Esophagus muscularis mucosa (tissue), 4 donors: ENCODE measurements around the gene DKC1. TPM values are rescaled to one million over a fixed set of nuclear protein-coding genes. Genes with fewer than 3 reads are reported as not detected.

ENCODE experiments used
- DNase-seq: peaks from one replicate; pipeline ENCODE4 v3.0.0-alpha.2; 2017; ENCODE audit errors: extremely low spot score
- H3K27ac ChIP-seq, 4 donors: fragments of 200-600 bp; sonication (generic); replicated peaks in 1 of 4; 1 replicate in 3 of 4; 2 replicates in 1 of 4; pipeline ENCODE4 v1.5.1; 2016 to 2019; ENCODE audit warnings: mild to moderate bottlenecking in 1 of 4
- H3K27me3 ChIP-seq, 4 donors: fragments of 200-600 bp; sonication (generic); one replicate each; pipeline versions ENCODE4 v1.5.1 to v1.6.0; 2016 to 2019
- H3K36me3 ChIP-seq, 4 donors: fragments of 200-600 bp; sonication (generic); one replicate each; pipeline ENCODE4 v1.5.1; 2016 to 2019
- H3K4me1 ChIP-seq, 4 donors: fragments of 200-600 bp; sonication (generic); one replicate each; pipeline ENCODE4 v1.5.1; 2016 to 2019
- H3K4me3 ChIP-seq, 4 donors: fragments of 200-600 bp; sonication (generic); 1 replicate in 2 of 4; 2 replicates in 2 of 4; pipeline ENCODE4 v1.5.1; 2016 to 2019; ENCODE audit warnings: mild to moderate bottlenecking in 4 of 4, moderate library complexity in 1 of 4
- H3K9me3 ChIP-seq, 4 donors: fragments of 200-600 bp; sonication (generic); 1 replicate in 3 of 4; 2 replicates in 1 of 4; pipeline ENCODE4 v1.5.1; 2016 to 2019
- CTCF ChIP-seq, 3 experiments: fragments of 200-600 bp in 2 of 3; fragments of 450-650 bp in 1 of 3; sonication (generic) in 2 of 3; IDR thresholded peaks; one replicate each; pipeline ENCODE4 v1.5.1; 2017 to 2019; ENCODE audit warnings: antibody characterized with exemption in 3 of 3, mild to moderate bottlenecking in 2 of 3, moderate library complexity in 1 of 3
- EP300 ChIP-seq: sonication (generic); formaldehyde crosslinking; IDR thresholded peaks from one replicate; pipeline ENCODE4 v1.6.1; 2017; ENCODE audit warnings: antibody characterized with exemption
- POLR2A ChIP-seq: fragments of 450-650 bp; IDR thresholded peaks from one replicate; pipeline ENCODE4 v1.6.1; 2017; ENCODE audit warnings: antibody characterized with exemption, moderate library complexity, mild to moderate bottlenecking, low read depth
- POLR2AphosphoS5 ChIP-seq, 2 donors: sonication (generic); formaldehyde crosslinking; IDR thresholded peaks; one replicate each; pipeline ENCODE4 v1.6.1; 2017; ENCODE audit warnings: antibody characterized with exemption in 2 of 2
- WGBS: methylation state at CpG from one replicate; pipeline ENCODE4 v1.1.5; 2018; 5-methylcytosine and 5-hydroxymethylcytosine counted together
- intact Hi-C: fragments of 100-400 bp; cut with DNase I; formaldehyde crosslinking; loops from one replicate; pipeline ENCODE4 v1.15.1; 2023
- total RNA-seq, 4 donors: library from RNA; depleted of rRNA; stranded (reverse); fragments of >200 nt; gene quantifications; one replicate each; pipeline versions ENCODE4 v1.1.0 to v1.2.1, GENCODE V29; 2016

Gene DKC1
- total RNA-seq, 4 donors from 2014 or later = 18.3 to 29.9 (median 24.9) TPM

- H3K4me3 ChIP-seq = no peak overlapping the region
- TF ChIP-seq EP300 (no peak), POLR2AphosphoS5 (IDR thresholded peaks at IDR 0.05) (no peak), POLR2A (no peak), CTCF (IDR thresholded peaks at IDR 0.05) (no peak)
- intact Hi-C loops = no loop called here
- no peak for DNase-seq
- peaks cover 0 to 3% (median 0%) of the 10 kb centered on the region in 4 donors for H3K9me3 ChIP-seq
- H3K4me1 ChIP-seq = peaks cover 39 to 42% (median 41%) of the 10 kb centered on the region in 4 donors
- WGBS = 67% methylated on average over 2 of the region's 2 CpGs
- no peaks in the 10 kb centered on the region for H3K36me3 ChIP-seq
- no peak overlapping the region for H3K27ac ChIP-seq
- no peaks in the 10 kb centered on the region for H3K27me3 ChIP-seq
Measured at GRCh38 chrX:154739952-154740465, 22.7 kb upstream of the DKC1 start.

- no peak overlapping the region for H3K4me3 ChIP-seq
- DNase-seq = no peak
- TF ChIP-seq POLR2A (no peak), POLR2AphosphoS5 (IDR thresholded peaks at IDR 0.05) (no peak), CTCF (IDR thresholded peaks at IDR 0.05) (no peak), EP300 (no peak)
- no peaks in the 10 kb centered on the region for H3K27me3 ChIP-seq
- intact Hi-C loops = no loop called here
- H3K27ac ChIP-seq = no peak overlapping the region
- H3K4me1 ChIP-seq = peaks cover 13 to 16% (median 15%) of the 10 kb centered on the region in 4 donors
- no peaks in the 10 kb centered on the region for H3K36me3 ChIP-seq
- peaks cover 0 to 11% (median 0%) of the 10 kb centered on the region in 4 donors for H3K9me3 ChIP-seq
Measured at GRCh38 chrX:154742613-154743012, 20.1 kb upstream of the DKC1 start.

DNA sequence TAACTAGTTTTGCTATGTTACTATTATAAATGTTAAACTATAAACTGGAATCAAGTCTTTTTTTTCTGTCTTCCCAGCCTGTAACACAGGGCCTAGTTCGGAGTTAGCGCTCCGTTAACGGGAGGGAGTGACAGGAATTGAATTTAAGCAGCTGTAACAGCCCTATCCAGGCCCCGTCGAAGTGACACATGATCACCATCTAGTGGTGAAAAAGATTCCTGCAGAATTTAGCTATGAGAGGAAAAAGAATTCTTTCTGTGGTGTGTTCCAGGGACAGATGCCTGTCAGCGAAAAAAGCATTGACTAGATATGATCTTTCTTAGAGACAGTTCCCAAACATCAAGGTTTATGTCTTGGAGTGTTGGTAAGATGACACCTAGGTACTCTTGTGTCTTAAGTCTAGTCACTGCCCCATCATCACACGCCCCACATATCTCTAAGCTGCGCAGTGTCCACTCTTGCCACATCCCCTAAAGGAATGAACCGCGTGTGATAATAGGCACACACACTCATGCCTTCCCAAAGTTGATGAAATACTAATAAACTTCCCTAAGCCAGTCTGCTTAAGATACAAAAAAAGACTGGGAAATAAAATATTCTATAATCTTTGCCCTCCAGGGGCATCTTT, 13.8 kb upstream of the DKC1 start:
- TF ChIP-seq CTCF (IDR thresholded peaks at IDR 0.05) (peak; percentile 70 to 76 (median 76)), POLR2AphosphoS5 (IDR thresholded peaks at IDR 0.05) (no peak)
- Histone ChIP-seq H3K4me3 (no peak overlapping the region), H3K27ac (peak overlapping the region; percentile 7 to 67 (median 57)), H3K9me3 (peaks cover 0 to 11% (median 0%) of the 10 kb centered on the region in 4 donors), H3K27me3 (no peaks in the 10 kb centered on the region), H3K36me3 (no peaks in the 10 kb centered on the region), H3K4me1 (peaks cover 0 to 23% (median 20%) of the 10 kb centered on the region in 4 donors)
- DNase-seq = no peak
- intact Hi-C loops = loop anchor here (5.0 kb wide), 1 partner anchor 37 kb away; no protein-coding TSS in a partner anchor
- WGBS = 28% methylated on average over 11 of the region's 11 CpGs

DNA sequence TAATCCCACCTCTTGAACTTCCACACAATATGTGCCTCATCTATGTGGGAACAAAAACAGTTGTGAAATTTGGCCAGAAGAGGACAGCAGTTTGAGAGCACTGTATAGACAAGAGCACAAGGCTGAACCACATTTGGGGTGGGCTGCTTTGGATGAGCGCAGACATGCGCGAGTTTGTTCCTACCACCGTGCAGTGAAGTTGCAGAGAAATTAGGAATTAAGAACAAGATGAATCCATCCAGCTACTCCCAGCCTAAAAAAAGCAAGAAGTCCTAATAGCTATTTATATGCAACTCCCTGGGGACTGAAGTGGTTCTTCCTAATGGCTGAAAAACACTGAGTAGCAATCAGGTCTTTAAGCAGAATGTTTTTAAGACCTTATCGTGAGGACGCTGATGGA, 12.8 kb upstream of the DKC1 start:
- no peak for DNase-seq
- Histone ChIP-seq H3K4me3 (peak overlapping the region; percentile 56 to 67 (median 61)), H3K4me1 (peaks cover 0 to 23% (median 20%) of the 10 kb centered on the region in 4 donors), H3K27me3 (no peaks in the 10 kb centered on the region), H3K36me3 (no peaks in the 10 kb centered on the region), H3K9me3 (peaks cover 0 to 10% (median 0%) of the 10 kb centered on the region in 4 donors), H3K27ac (peak overlapping the region; percentile 74 to 80 (median 78))
- TF ChIP-seq POLR2A (no peak), CTCF (IDR thresholded peaks at IDR 0.05) (no peak), EP300 (no peak), POLR2AphosphoS5 (IDR thresholded peaks at IDR 0.05) (no peak)
- 48% methylated on average over 6 of the region's 6 CpGs for WGBS
- intact Hi-C loops = loop anchor here (5.0 kb wide), 1 partner anchor 38 kb away; no protein-coding TSS in a partner anchor
